ENCODE results near the gene CMTM7. TPM values are rescaled to one million over a fixed set of nuclear protein-coding genes. Genes with fewer than 3 reads are reported as not detected.

Gene CMTM7
- total and polyA plus RNA-seq, 10 of the 15 experiments (the other 5 are each of a cell fraction or from before 2014, with no cell fraction given) = 3.7 to 36.4 (median 14.7) TPM

GRCh38 chr3:32432711-32433530 is 41.3 kb downstream of the CMTM7 start (continued):
- TF ChIP-seq, protein P1, sequence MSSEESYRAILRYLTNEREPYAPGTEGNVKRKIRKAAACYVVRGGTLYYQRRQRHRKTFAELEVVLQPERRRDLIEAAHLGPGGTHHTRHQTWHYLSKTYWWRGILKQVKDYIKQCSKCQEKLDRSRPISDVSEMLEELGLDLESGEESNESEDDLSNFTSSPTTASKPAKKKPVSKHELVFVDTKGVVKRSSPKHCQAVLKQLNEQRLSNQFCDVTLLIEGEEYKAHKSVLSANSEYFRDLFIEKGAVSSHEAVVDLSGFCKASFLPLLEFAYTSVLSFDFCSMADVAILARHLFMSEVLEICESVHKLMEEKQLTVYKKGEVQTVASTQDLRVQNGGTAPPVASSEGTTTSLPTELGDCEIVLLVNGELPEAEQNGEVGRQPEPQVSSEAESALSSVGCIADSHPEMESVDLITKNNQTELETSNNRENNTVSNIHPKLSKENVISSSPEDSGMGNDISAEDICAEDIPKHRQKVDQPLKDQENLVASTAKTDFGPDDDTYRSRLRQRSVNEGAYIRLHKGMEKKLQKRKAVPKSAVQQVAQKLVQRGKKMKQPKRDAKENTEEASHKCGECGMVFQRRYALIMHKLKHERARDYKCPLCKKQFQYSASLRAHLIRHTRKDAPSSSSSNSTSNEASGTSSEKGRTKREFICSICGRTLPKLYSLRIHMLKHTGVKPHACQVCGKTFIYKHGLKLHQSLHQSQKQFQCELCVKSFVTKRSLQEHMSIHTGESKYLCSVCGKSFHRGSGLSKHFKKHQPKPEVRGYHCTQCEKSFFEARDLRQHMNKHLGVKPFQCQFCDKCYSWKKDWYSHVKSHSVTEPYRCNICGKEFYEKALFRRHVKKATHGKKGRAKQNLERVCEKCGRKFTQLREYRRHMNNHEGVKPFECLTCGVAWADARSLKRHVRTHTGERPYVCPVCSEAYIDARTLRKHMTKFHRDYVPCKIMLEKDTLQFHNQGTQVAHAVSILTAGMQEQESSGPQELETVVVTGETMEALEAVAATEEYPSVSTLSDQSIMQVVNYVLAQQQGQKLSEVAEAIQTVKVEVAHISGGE (CRISPR knock-in tag; IDR thresholded peaks at IDR 0.05) = no peak
- TF ChIP-seq GATAD2B (conservative IDR thresholded peaks at IDR 0.05; ENCODE audit: low read depth) (no peak), CBX5 (IDR thresholded peaks at IDR 0.05; ENCODE audit: low read depth) (0 out of 2 replicates have a peak, but pooled peaks have one; percentile 61), ATF2 (IDR thresholded peaks at IDR 0.05; ENCODE audit: low read length) (peak; percentile 75; the same call in 1 of the 2 replicates), SMAD1 (IDR thresholded peaks at IDR 0.05; ENCODE audit: low read depth, partially characterized antibody) (no peak), PAX8 (IDR thresholded peaks at IDR 0.05) (no peak), MYC (IDR thresholded peaks at IDR 0.05; ENCODE audit: insufficient read depth, insufficient read length, insufficient replicate concordance, low read length, severe bottlenecking) (no peak), CUX1 (IDR thresholded peaks at IDR 0.05; ENCODE audit: insufficient replicate concordance, low read depth, low read length) (no peak), YBX1 (IDR thresholded peaks at IDR 0.05) (no peak), TBL1XR1 (IDR thresholded peaks at IDR 0.05; ENCODE audit: low read depth, low read length) (0 out of 2 replicates have a peak, but pooled peaks have one; percentile 48), BHLHE40 (IDR thresholded peaks at IDR 0.05; ENCODE audit: borderline replicate concordance in 1 of 2, low read depth in 2 of 2, low read length in 1 of 2) (peak; percentile 24 to 44; a peak in 3 of 4 replicates), ZBTB33 (IDR thresholded peaks at IDR 0.05) (no peak), RFX5 (IDR thresholded peaks at IDR 0.05; ENCODE audit: low read depth, low read length) (no peak)
- TF ChIP-seq, protein P2, sequence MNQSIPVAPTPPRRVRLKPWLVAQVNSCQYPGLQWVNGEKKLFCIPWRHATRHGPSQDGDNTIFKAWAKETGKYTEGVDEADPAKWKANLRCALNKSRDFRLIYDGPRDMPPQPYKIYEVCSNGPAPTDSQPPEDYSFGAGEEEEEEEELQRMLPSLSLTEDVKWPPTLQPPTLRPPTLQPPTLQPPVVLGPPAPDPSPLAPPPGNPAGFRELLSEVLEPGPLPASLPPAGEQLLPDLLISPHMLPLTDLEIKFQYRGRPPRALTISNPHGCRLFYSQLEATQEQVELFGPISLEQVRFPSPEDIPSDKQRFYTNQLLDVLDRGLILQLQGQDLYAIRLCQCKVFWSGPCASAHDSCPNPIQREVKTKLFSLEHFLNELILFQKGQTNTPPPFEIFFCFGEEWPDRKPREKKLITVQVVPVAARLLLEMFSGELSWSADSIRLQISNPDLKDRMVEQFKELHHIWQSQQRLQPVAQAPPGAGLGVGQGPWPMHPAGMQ (IDR thresholded peaks at IDR 0.05; ENCODE audit: borderline replicate concordance) = no peak
